Myocyte (in vitro differentiated cells): ENCODE results near the gene HACE1. TPM values are rescaled to one million over a fixed set of nuclear protein-coding genes. Genes with fewer than 3 reads are reported as not detected.
"Not testable (repeated sequence)": the region's sequence is repeated elsewhere in the genome, so short reads cannot be mapped to it uniquely, and the experiment has no call there.

Experiments
- DNase-seq: peaks from one replicate; pipeline ENCODE4 v3.0.0-alpha.2; 2012; ENCODE audit warnings: low read depth
- polyA plus RNA-seq: library from polyadenylated mRNA; unstranded; fragments of >200 nt; gene quantifications from one replicate; pipeline ENCODE4 v1.2.1, GENCODE V29; 2012; ENCODE audit warnings: missing spikeins
- total RNA-seq: library from RNA; depleted of rRNA; stranded (reverse); fragments of >200 nt; gene quantifications from 2 replicates; pipeline ENCODE4 v1.2.3, GENCODE V29; 2014

The HACE1 gene
- 7.0 and 9.0 TPM in 2 replicates for total RNA-seq
- polyA plus RNA-seq: 6.2 TPM

GRCh38 chr6:104859225-104860146 lies at the start of gene HACE1:
TSS of gene HACE1 (minus strand) at chr6:104859919. CDS start at chr6:104859642, 277 bp downstream.
- peak; percentile 93 for DNase-seq

- DNase-seq: no peak
These were observed 49.3 kb upstream of the HACE1 start for GRCh38 chr6:104908888-104909525.

- DNase-seq: no peak
These were observed 48.5 kb upstream of the HACE1 start for GRCh38 chr6:104908031-104908887.

GRCh38 chr6:104898893-104899292 lies 39.2 kb upstream of the HACE1 start:
- not testable (repeated sequence) for DNase-seq

GRCh38 chr6:104896914-104897313 lies 37.2 kb upstream of the HACE1 start:
- DNase-seq: no peak

GRCh38 chr6:104888066-104888465 lies 28.3 kb upstream of the HACE1 start:
- DNase-seq: no peak

GRCh38 chr6:104887350-104887749 lies 27.6 kb upstream of the HACE1 start:
- peak; percentile 63 for DNase-seq

- DNase-seq: no peak
These were observed 25.9 kb upstream of the HACE1 start for GRCh38 chr6:104885518-104886043.

GRCh38 chr6:104884867-104885517 lies 25.3 kb upstream of the HACE1 start:
- DNase-seq: no peak

- DNase-seq: no peak
These were observed 22.4 kb upstream of the HACE1 start for GRCh38 chr6:104881964-104882668.

GRCh38 chr6:104862456-104862855 lies 2.7 kb upstream of the HACE1 start:
- DNase-seq: no peak

GRCh38 chr6:104860221-104860620 lies 502 bp upstream of the HACE1 start:
- DNase-seq: no peak

- DNase-seq: no peak
These were observed 1.1 kb downstream of the HACE1 start for GRCh38 chr6:104858642-104859041.

- peak; percentile 38 for DNase-seq
These were observed 4.2 kb downstream of the HACE1 start for GRCh38 chr6:104855507-104855906.

GRCh38 chr6:104847721-104848120 lies 12.0 kb downstream of the HACE1 start:
- not testable (repeated sequence) for DNase-seq

GRCh38 chr6:104843229-104843628 lies 16.5 kb downstream of the HACE1 start:
- no peak for DNase-seq

GRCh38 chr6:104837158-104837557 lies 22.6 kb downstream of the HACE1 start:
- no peak for DNase-seq

- not testable (repeated sequence) for DNase-seq
These were observed 23.2 kb downstream of the HACE1 start for GRCh38 chr6:104836479-104837020.

- no peak for DNase-seq
These were observed 23.9 kb downstream of the HACE1 start for GRCh38 chr6:104835782-104836181.
